ENCODE data around the gene MPLKIP. TPM values are rescaled to one million over a fixed set of nuclear protein-coding genes. Genes with fewer than 3 reads are reported as not detected.
A peak's percentile ranks its signal among the peaks of the same experiment; 100 is the strongest.

Gene MPLKIP
- total RNA-seq, 1 experiment from 2014 or later: 43.2 TPM

DNA sequence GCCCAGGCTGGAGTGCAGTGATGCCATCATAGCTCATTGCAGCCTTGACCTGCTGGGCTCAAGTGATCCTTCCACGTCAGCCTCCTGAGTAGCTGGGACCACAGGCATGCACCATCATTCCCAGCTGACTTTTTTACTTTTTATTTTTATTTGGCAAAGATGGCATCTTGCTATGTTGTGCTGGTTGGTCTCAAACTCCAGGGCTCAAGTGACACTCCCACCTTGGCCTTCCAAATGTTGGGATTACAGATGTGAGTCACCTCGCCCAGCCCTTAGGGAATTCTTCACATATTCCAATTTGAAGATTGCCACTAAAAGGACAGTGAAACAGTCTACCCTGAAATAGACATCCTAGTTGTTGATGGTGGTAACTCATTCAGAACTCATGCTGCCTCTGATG, 28.1 kb upstream of the MPLKIP start:
- no CpG with 5 or more reads among the region's 2 CpGs for whole genome bisulfite sequencing (ENCODE audit: extremely low coverage, insufficient read length, low lambda C conversion rate)
- no peak for DNase-seq
- Mint-ChIP-seq H3K4me1 (peaks cover 0 to 5% of the 10 kb centered on the region in 2 experiments; a peak in 1 of 4 replicates), H3K4me3 (no peak overlapping the region), H3K36me3 (ENCODE audit: insufficient read depth in 1 of 3, low read depth in 3 of 3) (no peaks in the 10 kb centered on the region; a peak in 1 of 7 replicates), H3K9me3 (no peaks in the 10 kb centered on the region), H3K27me3 (ENCODE audit: low read depth) (no peaks in the 10 kb centered on the region), H3K27ac (no peak overlapping the region)
- H2BK120ac ChIP-seq (ENCODE audit: low read depth, low read length, poor library complexity, severe bottlenecking): no peak overlapping the region
- H4K91ac ChIP-seq (ENCODE audit: insufficient read length, low read depth, low read length): no peak overlapping the region
- no peaks in the 10 kb centered on the region for H3K9me3 ChIP-seq (ENCODE audit: control insufficient read depth, low read depth, low read length)
- H2BK15ac ChIP-seq (ENCODE audit: low read depth, low read length): no peak overlapping the region
- no peak overlapping the region for H3K56ac ChIP-seq (ENCODE audit: insufficient read length, low read depth, low read length)
- no peak overlapping the region for H2AK5ac ChIP-seq (ENCODE audit: insufficient read length, low read length)
- no peak overlapping the region for H3K23ac ChIP-seq (ENCODE audit: insufficient read length, low read depth, low read length)
- no peaks in the 10 kb centered on the region; the same call in 1 of the 2 replicates for H3K4me1 ChIP-seq (ENCODE audit: insufficient read depth, low read length)
- no peak overlapping the region for H2BK20ac ChIP-seq (ENCODE audit: low read depth, low read length, poor library complexity, severe bottlenecking)
- no peak overlapping the region for H3K18ac ChIP-seq (ENCODE audit: insufficient read length, low read depth, low read length)
- no peak overlapping the region for H3K4me2 ChIP-seq (ENCODE audit: insufficient read depth, insufficient read length, low read length)
- H3K79me1 ChIP-seq (ENCODE audit: insufficient read depth, low read depth, low read length, poor library complexity, severe bottlenecking): no peaks in the 10 kb centered on the region
- TF ChIP-seq, protein P1, sequence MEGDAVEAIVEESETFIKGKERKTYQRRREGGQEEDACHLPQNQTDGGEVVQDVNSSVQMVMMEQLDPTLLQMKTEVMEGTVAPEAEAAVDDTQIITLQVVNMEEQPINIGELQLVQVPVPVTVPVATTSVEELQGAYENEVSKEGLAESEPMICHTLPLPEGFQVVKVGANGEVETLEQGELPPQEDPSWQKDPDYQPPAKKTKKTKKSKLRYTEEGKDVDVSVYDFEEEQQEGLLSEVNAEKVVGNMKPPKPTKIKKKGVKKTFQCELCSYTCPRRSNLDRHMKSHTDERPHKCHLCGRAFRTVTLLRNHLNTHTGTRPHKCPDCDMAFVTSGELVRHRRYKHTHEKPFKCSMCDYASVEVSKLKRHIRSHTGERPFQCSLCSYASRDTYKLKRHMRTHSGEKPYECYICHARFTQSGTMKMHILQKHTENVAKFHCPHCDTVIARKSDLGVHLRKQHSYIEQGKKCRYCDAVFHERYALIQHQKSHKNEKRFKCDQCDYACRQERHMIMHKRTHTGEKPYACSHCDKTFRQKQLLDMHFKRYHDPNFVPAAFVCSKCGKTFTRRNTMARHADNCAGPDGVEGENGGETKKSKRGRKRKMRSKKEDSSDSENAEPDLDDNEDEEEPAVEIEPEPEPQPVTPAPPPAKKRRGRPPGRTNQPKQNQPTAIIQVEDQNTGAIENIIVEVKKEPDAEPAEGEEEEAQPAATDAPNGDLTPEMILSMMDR (conservative IDR thresholded peaks at IDR 0.05): no peak
- H4K5ac ChIP-seq (ENCODE audit: insufficient read length, low read depth, low read length): peak overlapping the region; percentile 20
- H3T11ph ChIP-seq (ENCODE audit: low read length): no peak overlapping the region
- H3K23me2 ChIP-seq (ENCODE audit: insufficient read length, low read depth, low read length, poor library complexity, severe bottlenecking): no peaks in the 10 kb centered on the region
- no peak overlapping the region for H2BK12ac ChIP-seq (ENCODE audit: insufficient read length, low read depth, low read length)
- no peak overlapping the region for H2AFZ ChIP-seq (ENCODE audit: low read length)
- H3K14ac ChIP-seq (ENCODE audit: insufficient read depth, low read length): no peak overlapping the region
- no peak overlapping the region for H3K9ac ChIP-seq (ENCODE audit: extremely low read depth, insufficient read length, low read length)
- no peak overlapping the region for H3K4ac ChIP-seq (ENCODE audit: low read depth, low read length)
- H3K79me2 ChIP-seq (ENCODE audit: insufficient read depth, low read length): no peaks in the 10 kb centered on the region
- H4K20me1 ChIP-seq (ENCODE audit: control insufficient read depth, insufficient read depth, insufficient read length): no peaks in the 10 kb centered on the region
- H3K27ac ChIP-seq (ENCODE audit: insufficient read length, low read depth, low read length): no peak overlapping the region
- no peak overlapping the region for H2BK5ac ChIP-seq (ENCODE audit: insufficient read length, low read length)
- H3K27me3 ChIP-seq (ENCODE audit: insufficient read depth, low read length): no peaks in the 10 kb centered on the region
- no peak overlapping the region for H4K8ac ChIP-seq (replicated peaks; ENCODE audit: insufficient read length, low read depth, low read length)
